Measurements from ENCODE around the gene LAYN.

DNA sequence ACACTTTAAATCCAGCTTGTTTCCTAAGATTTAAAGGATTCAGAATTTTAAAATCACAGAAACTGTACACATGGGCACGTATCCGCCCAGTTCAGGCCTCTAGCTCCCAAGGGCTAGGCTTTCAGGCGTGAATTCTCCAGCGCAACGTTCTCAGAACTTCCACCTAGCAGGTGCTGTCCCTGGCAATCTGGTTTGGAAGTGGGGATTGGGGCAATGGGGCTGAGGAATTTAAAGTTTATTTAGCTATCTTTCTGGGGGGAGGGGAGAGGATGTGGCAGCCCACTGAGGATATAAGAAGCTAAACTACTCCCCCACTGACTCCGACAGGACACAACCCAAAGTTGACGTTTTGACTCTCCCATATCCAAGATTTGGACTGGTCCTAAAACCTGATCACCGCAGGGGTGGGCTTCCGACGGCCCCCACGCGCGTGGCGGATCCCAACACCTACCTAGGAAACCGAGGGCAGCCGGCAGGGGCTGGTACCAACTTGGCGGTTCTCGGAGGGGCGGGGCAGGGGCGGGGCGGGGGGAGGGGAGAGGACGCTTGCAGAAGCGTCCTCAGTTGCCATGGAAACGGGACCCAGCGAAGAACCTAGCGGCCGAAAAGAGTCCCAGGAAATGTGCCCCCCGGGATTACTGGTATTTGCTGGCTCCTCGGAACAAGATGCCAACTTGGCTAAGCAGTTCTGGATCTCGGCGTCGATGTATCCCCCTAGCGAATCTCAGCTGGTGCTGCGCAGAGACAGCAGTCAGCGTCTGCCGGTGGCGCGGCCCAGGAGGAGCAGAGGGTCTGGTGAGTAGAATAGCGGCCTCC lies 26.1 kb upstream of the LAYN start, which contains the start of gene HOATZ:
- TF ChIP-seq CTCF (IDR thresholded peaks at IDR 0.05) (no peak), POLR2A (IDR thresholded peaks at IDR 0.05) (no peak)
